Fibroblast of skin of left quadriceps (primary cell): ENCODE measurements around the gene TP73.

Experiments used
- DNase-seq, 2 experiments: peaks; one replicate each; pipeline ENCODE4 v3.0.0-alpha.2; 2013; ENCODE audit warnings: low read depth in 2 of 2

TP73 gene

DNA sequence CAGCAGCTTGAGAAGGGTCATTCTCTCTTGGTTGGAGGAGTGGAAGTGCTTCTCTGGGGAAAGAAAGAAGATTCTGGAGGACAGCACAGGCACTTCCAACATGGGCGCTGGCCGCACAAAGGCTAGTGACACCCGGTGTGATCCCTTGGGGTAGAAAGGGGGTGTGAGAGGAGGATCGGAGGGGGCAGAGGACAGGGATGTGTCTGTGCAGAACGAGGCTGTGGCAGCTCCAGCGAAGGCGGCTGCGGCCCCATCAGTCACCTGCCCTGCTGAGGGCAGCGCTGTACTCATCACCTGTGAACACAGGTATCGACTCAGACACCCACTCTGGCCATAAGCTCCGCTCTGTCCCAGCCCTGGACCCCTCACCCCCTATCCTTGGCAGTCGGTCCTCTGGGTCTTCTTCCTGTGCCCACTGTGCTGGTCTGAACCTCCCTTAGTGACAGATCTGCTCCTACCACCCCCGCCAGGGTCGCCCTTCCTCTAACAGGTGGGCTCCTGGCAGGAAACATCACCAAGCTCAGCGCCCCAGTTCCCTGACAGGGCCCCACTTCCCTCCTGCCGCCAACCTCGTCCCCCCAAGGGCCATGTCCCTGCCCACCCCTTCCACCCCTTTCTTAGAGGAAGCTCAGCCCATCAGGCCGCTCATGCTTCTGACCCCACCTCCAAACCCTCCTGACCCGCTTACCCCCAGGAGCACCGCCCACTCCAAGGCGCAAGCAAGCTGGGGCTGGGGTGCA, 20.1 kb downstream of the TP73 start:
- no peak for DNase-seq

DNA sequence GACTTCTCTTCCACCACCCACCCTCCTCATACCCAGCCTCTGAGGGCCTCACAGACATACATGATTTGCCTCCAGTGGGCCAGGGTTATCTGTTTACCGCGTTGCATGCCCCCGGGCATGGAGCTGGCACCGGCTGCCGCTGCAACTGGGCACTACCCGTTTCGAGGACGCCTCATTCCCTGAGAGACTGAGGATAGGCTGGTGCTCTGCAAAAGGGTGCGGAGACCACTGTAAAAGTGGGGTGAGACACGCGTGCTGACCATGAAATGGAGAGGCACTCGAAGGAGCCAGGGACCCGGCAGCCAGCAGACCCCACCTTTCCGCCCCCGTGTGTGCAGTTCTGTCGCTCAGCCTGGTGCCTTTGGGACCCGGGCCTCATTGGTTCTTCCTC, 20.6 kb downstream of the TP73 start:
- DNase-seq: no peak

DNA sequence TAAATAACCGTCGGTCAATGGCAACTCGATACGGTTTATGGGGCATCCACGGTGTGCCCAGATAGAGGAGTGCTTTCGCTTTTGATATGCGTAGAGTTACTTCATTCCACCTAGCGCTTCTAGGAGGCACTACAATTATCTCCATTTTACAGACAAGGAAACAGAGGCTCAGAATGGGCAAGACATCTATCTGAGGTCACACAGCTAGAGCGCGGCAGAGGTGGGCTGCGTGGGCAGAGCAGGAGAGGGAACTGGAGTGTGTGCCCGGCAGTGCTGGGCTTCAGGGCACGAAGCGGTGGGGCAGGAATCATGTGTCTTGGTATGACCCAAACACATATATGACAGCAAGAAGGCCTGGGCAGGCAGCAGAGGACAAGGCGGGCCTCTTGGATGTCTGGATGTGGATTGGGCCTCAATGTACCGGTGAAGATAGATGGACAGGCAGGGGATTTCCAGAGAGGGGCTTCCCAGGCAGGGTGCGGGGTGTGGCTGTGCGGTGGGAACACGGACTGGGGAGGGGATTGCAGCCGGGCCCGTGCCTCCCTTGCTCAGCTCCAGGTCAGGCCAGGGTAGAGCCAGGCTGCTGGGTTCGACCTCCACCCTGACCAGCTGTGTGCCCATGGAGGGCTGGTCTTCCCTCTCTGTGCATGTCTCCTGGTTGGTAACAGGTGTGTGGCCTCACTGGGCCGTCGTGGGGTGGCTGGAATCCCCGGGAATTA, 21.2 kb downstream of the TP73 start:
- no peak for DNase-seq

GRCh38 chr1:3674100-3675094, 22.1 kb downstream of the TP73 start:
- DNase-seq: no peak

DNA sequence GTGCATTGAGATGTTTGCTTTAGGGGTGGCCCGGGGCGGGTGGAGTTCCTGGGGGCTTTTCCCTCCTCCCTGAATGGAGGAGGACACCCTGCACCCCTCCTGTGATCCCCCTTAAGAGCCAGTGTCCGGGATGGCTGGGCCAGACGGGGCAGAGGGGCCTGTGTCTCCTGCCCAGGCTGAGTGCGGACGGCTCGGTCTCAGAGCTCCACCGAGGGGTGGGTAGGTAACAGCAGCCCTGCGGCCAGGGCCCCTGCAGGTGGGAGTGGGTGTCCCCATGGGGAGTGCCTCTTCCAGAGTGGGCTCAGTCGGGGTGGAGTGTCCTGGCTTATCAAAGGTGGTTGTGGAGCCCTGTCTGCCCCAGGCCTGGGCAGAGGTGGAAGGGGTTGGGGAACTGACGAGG, 23.1 kb downstream of the TP73 start:
- no peak for DNase-seq

GRCh38 chr1:3676581-3677470, 24.5 kb downstream of the TP73 start:
- DNase-seq: no peak

DNA sequence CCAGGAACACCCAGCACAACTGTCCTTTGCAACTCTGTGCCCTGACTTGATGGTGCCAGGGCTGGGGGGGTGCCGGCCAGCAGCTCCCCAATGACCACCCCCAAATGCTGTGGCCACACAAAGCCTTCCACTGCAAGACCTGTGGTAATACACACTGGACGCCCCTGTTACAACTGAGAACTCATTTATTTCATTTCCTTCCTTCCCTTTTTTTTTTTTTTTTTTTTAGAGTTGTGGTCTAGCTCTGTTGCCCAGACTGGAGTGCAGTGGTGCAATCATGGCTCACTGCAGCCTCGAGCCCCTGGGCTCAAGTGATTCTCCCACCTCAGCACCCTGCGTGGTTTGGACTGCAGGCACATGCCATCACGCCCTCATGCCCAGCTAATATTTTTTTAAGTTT, 25.2 kb downstream of the TP73 start:
- DNase-seq: no peak

GRCh38 chr1:3678361-3679097, 26.2 kb downstream of the TP73 start:
- DNase-seq: no peak

DNA sequence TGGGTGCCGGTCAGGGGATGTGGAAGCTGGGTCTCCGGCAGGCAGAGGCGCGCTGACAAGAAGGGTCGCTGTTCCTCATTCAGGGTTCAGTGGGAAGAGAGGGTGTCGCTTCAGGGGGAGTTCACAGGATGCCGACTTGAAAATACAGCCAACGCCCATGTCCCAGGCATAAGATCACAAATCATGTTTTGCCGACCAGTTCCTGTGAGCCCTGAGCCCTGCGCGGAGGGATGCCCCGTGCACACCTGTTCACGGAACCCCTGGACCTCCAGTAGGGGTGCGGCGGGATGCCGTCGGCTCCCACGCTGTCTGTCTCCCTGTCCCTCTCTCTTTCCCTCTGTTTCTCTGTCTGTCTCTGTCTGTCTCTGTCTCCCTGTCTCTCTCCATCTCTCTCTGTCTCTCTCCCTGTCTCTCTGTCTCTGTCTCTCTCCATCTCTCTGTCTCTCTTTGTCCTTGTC, 26.8 kb downstream of the TP73 start:
- DNase-seq: no peak

- no peak for DNase-seq
Measured at GRCh38 chr1:3679799-3680453, 27.6 kb downstream of the TP73 start.

GRCh38 chr1:3680488-3681230, 28.3 kb downstream of the TP73 start:
- DNase-seq: no peak

DNA sequence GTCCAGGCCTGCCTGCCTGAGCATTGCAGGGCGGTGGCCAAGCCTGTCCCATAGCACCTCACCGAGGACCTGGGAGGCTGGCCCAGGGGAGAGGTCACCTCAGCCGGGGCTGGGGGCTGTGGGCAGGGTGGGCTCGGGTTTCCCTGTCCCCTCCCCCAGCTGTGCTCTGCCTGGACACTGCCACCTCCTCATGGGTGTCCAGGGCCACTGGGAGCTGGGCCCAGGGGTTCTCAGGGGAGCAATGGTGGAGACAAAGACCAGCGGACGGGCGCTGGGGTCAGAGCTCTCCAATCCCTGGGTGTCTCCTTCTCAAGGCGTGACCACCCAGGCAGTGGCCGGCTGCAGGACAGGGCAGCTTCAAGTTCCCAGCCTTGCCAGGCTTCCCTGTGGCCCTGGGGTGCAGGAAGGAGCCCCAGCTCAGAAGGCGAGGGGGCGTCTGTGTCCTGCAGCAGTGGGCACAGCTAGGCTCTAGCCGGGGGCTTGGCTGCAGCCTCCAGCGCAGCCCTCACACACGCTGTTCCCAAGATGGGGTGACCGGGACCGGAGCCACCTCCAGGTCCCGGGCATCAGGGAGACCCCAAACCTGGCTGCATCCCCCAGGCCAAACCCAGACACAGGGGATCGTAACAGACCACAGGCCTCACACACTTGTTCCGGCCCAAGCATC, 29.0 kb downstream of the TP73 start:
- DNase-seq: no peak

GRCh38 chr1:3681898-3682806, 29.8 kb downstream of the TP73 start:
- no peak for DNase-seq

DNA sequence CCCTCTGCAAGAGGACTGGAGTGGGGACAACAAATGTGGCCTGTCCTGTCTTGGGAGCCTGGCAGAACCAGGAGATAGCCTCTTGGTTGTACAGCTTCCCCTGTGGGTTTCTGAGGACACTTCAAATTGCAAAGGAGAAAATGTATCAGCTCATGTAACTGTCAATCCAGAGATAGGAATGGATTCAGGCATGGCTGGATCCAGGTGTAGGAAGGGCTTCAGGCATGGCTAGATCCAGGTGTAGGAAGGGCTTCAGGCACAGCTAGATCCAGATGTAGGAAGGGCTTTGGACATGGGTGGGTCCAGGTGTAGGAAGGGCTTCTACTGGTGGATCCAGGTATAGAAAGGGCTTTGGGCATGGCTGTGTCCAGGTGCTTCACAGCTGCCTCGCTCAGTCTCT, 30.9 kb downstream of the TP73 start:
- DNase-seq: no peak

DNA sequence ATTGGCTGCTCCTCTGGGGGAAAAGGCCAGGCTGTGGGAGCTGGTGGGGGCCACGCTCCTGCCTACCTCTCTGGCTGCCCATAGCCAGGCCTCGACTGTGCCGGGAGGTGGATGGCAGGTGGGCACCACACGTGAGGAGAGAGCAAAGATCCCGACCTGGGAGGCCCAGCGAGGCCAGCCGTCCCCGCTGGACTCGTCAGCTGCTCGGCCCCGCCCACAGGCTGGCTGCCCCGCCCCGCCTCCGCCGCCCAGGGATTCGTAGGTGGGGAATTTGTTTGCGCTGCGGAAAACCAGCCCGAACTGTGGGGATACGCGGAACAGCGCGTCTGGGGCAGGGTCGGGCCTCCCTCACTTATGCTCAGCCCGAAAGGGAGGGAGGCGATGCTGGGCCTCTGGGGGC, 31.7 kb downstream of the TP73 start:
- no peak for DNase-seq

DNA sequence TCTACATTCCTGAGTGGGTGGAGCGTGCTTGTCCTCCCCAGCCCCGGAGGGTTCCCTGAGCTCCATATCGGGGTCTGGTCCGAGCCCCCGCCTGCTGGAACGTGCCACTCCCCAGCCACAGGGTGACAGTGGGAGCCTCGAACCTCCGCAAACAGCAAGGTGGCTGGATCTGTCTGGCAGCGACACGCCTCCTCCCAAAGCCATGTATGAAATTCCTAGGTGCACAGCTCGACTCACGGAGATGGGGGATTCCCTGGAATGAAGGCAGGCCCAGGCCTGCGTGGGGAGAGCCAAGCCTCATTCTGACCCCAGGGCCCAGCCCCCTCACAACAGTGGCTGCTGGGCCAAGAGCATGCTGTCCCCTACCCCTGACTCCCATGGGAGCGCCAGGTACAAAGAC, 32.9 kb downstream of the TP73 start:
- no peak for DNase-seq

DNA sequence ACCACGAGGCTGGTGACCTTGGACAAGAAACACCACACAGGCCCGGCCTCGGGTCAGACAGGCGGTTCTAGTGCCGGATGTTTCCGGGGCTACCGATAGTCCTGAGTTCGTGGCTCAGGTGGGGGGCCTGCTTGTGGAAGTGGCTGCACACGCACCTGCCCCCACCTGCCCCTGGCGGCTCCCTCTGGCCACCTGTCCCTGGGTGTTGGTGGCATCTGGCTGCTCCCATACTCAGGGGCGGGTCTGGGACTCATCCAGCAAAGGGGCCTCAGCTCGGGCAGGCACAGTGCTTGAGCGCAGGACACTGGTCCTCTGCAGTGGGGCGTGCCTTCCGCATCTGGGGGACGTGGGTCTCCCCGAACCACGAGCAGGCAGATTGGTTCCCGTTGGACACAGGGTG, 33.6 kb downstream of the TP73 start:
- DNase-seq: no peak

GRCh38 chr1:3687504-3687903, 35.2 kb downstream of the TP73 start:
- DNase-seq: no peak
